OCI-LY3 (cell line): ENCODE measurements around the gene MED9.

Experiments used
- H2AFZ ChIP-seq: fragments of 200-600, 300-600 bp; shearing (Covaris generic); 2 replicates; pipeline ENCODE4 v1.6.0; 2014; ENCODE audit warnings: antibody characterized with exemption, low read depth, low read length
- H3K27ac ChIP-seq: fragments of 200-600, 300-600 bp; sonication (generic); 2 replicates; pipeline ENCODE4 v1.5.1; 2014; ENCODE audit warnings: mild to moderate bottlenecking, low read length, moderate library complexity, mixed read lengths
- H3K27me3 ChIP-seq: fragments of 200-600, 300-600 bp; sonication (generic); 2 replicates; pipeline ENCODE4 v1.6.1; 2014; ENCODE audit warnings: low read depth, low read length, mixed read lengths
- H3K36me3 ChIP-seq: fragments of 200-600, 300-600 bp; sonication (generic); replicated peaks from 2 replicates; pipeline ENCODE3; 2014; ENCODE audit warnings: low read depth, low read length, mixed read lengths
- H3K4me1 ChIP-seq: fragments of 300-600, 200-600 bp; sonication (generic); 2 replicates; pipeline ENCODE4 v1.6.1; 2014; ENCODE audit warnings: low read length, mixed read lengths
- H3K4me2 ChIP-seq: fragments of 200-600, 300-600 bp; sonication (generic); 2 replicates; pipeline ENCODE4 v1.6.1; 2014; ENCODE audit warnings: low read length, mixed read lengths
- H3K4me3 ChIP-seq: fragments of 300-600, 200-600 bp; sonication (generic); 2 replicates; pipeline ENCODE4 v1.5.1; 2014; ENCODE audit warnings: antibody characterized with exemption, mild to moderate bottlenecking, low read length, moderate library complexity
- H3K79me2 ChIP-seq: fragments of 300-600, 200-600 bp; shearing (Covaris generic); 2 replicates; pipeline ENCODE4 v1.6.1; 2014; ENCODE audit warnings: mild to moderate bottlenecking, low read length, mixed read lengths
- H3K9ac ChIP-seq: fragments of 300-600, 200-600 bp; shearing (Covaris generic); 2 replicates; pipeline ENCODE4 v1.6.0; 2014; ENCODE audit warnings: mild to moderate bottlenecking, low read length, moderate library complexity
- H3K9me3 ChIP-seq: fragments of 200-600, 300-600 bp; shearing (Covaris generic); 2 replicates; pipeline ENCODE4 v1.6.1; 2014; ENCODE audit warnings: low read length, mixed read lengths; ENCODE audit not compliant: insufficient read depth
- H4K20me1 ChIP-seq: fragments of 200-600, 300-600 bp; sonication (generic); 2 replicates; pipeline ENCODE4 v1.6.1; 2016; ENCODE audit warnings: low read length, mixed read lengths; ENCODE audit not compliant: insufficient read depth
- EZH2phosphoT487 ChIP-seq: fragments of 200-600 bp; shearing (Covaris generic); IDR thresholded peaks from 2 replicates; pipeline ENCODE4 v1.6.1; 2018; ENCODE audit warnings: antibody characterized with exemption, mixed run types, low read depth
- TF ChIP-seq, protein P1 (sequence below): fragments of 200-600, 300-600 bp; sonication (generic); IDR thresholded peaks from 2 replicates; pipeline ENCODE4 v1.5.1; 2014; ENCODE audit warnings: antibody characterized with exemption, low read length, low read depth

The MED9 gene

DNA sequence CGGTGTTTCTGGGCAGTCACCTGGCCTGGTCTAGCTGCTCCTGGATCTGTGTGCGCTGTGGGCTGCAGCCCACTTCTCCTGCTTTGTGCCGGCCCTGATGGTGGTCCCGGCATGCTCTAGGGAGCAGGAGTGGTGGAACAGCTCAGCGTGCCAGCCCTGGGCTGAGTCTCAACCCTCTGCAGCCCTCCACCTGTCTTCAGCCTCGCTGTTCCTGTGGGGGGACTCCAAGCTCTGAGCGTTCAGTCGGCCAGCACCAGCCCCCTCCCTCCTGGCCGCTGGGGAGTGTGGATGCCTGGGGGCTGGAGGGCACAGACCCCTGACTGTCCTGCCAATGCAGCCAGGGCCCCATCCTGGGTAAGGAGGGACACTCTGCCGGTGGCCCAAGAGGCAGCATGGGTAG, 43.1 kb downstream of the MED9 start:
- no peak overlapping the region for H3K4me2 ChIP-seq

DNA sequence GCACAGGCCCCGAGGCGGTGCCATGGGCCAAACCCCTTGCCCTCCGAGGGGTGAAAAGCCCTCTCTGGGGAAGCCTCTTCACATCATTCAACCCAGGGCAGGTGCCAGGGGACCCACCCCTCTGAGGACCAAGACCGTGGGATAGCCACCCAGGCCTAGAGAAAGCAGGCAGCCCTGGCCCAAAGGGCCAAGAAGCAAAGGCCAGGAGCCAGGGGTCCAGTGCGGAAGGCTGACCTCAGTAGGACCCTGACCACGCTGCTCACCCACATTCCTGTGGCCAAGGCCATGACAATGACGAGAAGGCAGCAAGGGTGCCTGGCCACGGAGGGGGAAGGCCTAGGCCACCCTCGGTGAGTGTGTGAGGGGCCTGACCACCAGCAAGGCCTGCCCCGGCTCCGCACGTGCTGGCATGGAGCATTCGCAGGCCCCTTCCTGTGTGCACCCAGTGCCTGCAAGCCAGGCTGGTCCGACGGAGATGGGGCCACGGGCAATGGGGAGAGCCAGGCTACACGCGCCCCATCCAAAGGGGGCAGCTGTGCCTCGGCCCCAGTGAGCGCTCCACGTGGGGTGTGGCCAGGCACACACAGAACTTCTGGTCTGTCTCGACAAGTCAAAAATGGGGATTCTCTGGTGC, 43.9 kb downstream of the MED9 start:
- Histone ChIP-seq H2AFZ (no peak overlapping the region), H3K4me3 (no peak overlapping the region), H3K27me3 (no peaks in the 10 kb centered on the region), H3K9me3 (no peaks in the 10 kb centered on the region), H3K36me3 (no peaks in the 10 kb centered on the region), H3K79me2 (no peaks in the 10 kb centered on the region), H3K9ac (no peak overlapping the region), H3K27ac (no peak overlapping the region), H3K4me1 (no peaks in the 10 kb centered on the region), H4K20me1 (no peaks in the 10 kb centered on the region), H3K4me2 (no peak overlapping the region)
- TF ChIP-seq EZH2phosphoT487, result no peak
- TF ChIP-seq, protein P1, sequence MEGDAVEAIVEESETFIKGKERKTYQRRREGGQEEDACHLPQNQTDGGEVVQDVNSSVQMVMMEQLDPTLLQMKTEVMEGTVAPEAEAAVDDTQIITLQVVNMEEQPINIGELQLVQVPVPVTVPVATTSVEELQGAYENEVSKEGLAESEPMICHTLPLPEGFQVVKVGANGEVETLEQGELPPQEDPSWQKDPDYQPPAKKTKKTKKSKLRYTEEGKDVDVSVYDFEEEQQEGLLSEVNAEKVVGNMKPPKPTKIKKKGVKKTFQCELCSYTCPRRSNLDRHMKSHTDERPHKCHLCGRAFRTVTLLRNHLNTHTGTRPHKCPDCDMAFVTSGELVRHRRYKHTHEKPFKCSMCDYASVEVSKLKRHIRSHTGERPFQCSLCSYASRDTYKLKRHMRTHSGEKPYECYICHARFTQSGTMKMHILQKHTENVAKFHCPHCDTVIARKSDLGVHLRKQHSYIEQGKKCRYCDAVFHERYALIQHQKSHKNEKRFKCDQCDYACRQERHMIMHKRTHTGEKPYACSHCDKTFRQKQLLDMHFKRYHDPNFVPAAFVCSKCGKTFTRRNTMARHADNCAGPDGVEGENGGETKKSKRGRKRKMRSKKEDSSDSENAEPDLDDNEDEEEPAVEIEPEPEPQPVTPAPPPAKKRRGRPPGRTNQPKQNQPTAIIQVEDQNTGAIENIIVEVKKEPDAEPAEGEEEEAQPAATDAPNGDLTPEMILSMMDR, result no peak

More for the DNA sequence above, 43.1 kb downstream of the MED9 start:
- Histone ChIP-seq H3K9ac (no peak overlapping the region), H4K20me1 (no peaks in the 10 kb centered on the region), H3K9me3 (no peaks in the 10 kb centered on the region), H3K36me3 (no peaks in the 10 kb centered on the region), H3K79me2 (no peaks in the 10 kb centered on the region), H3K27ac (no peak overlapping the region), H3K27me3 (no peaks in the 10 kb centered on the region), H3K4me1 (no peaks in the 10 kb centered on the region), H2AFZ (no peak overlapping the region), H3K4me3 (no peak overlapping the region)
- TF ChIP-seq EZH2phosphoT487, result no peak
- TF ChIP-seq, protein P1, result no peak

DNA sequence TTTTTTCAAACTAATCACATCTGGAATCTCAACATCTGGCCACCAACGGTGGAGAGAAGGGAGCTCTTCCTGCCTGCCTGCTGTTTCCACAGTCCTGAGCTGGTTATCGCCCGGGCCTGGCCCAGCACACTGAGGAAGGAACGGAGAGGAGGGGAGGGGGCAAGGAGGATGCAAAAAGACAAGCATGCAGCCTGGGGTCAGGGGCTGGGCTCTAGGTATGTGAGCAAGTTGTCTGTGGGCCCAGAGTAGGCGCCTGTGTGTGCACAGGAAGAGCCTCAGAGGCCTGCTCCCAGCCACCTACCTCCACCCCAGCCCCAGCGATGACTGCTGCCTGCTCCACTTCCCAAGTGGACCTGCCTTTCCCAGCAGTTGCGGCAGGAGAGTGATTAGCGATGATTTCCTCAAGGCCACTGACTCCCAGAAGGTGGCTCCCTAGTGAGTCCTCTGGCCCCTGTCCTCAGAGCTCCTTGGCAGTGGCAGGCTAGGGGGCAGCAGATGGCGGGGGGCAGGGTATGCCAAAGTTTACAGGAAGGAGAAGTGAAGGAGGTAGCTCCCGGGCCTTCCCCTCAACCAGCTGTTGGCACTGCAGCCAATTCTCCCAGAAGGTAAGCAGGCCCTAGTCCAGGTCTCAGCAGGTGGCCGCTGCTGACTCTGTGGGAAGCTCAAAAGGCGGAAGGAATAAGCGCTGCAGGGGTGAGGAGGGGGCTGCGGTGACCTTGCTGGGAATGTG, 46.4 kb downstream of the MED9 start:
- no peak overlapping the region for H3K27ac ChIP-seq
- H2AFZ ChIP-seq, result no peak overlapping the region
- H3K9ac ChIP-seq, result no peak overlapping the region
- no peaks in the 10 kb centered on the region for H3K4me1 ChIP-seq
- H3K4me3 ChIP-seq, result no peak overlapping the region
- H3K9me3 ChIP-seq, result no peaks in the 10 kb centered on the region
- TF ChIP-seq, protein P1, result no peak
- no peak for TF ChIP-seq EZH2phosphoT487
- no peaks in the 10 kb centered on the region for H3K27me3 ChIP-seq
- no peaks in the 10 kb centered on the region for H3K79me2 ChIP-seq
- no peaks in the 10 kb centered on the region for H4K20me1 ChIP-seq
- H3K36me3 ChIP-seq, result no peaks in the 10 kb centered on the region
- no peak overlapping the region for H3K4me2 ChIP-seq

DNA sequence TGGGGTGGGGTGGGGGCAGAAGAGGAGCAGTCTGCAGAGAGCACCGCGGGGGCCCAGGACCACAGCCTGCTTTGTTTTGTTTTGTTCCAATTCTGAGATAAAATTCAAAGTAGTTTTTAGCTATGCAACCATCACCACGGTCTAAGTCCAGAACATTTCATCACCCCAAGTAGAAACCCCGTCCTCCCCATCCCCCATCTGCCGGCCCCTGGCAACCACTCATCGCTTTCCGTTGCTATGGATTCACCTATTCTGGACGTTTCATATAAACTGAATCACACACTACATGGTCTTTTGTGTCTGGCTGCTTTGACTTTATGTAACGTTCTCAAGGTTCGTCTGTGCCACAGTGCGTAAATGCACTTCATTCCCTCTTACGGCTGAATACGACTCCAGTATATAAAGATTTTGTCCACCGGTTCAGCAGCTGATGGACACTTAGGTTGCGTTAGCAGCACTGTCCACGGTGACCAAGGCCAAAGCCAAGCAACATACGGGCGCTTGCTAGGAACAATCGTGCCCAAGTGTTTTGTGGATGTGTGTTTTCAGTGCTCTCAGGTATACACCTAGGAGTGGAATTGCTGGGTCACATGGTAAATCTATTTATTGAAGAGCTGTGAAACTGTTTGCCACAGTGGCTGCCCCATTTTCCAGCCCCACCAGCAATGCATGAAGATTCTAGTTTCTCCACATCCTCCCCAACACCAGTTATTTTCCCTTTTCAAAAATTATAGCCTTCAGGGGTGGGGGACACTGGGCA, 47.1 kb downstream of the MED9 start:
- Histone ChIP-seq H3K36me3 (no peaks in the 10 kb centered on the region), H3K79me2 (no peaks in the 10 kb centered on the region), H3K27me3 (no peaks in the 10 kb centered on the region), H3K9ac (no peak overlapping the region), H2AFZ (no peak overlapping the region), H3K4me3 (no peak overlapping the region), H3K9me3 (no peaks in the 10 kb centered on the region), H4K20me1 (no peaks in the 10 kb centered on the region), H3K4me1 (no peaks in the 10 kb centered on the region), H3K4me2 (no peak overlapping the region), H3K27ac (no peak overlapping the region)
- TF ChIP-seq EZH2phosphoT487, result no peak
- TF ChIP-seq, protein P1, result no peak
